Panc1 (cell line): ENCODE data around the gene OR7A10. TPM values are rescaled to one million over a fixed set of nuclear protein-coding genes. Genes with fewer than 3 reads are reported as not detected.

ENCODE experiments used
- ATAC-seq: fragments of 200-7000 bp; cut with Tn5 transposase; 2 replicates; pipeline ENCODE4 v1.9.1; 2020; ENCODE audit warnings: mild to moderate bottlenecking, moderate library complexity
- BruUV-seq: library from RNA; stranded (reverse); fragments of 400-500 nt; replicated peaks from 2 replicates; lab custom pipeline; 2021; lab: Mats Ljungman, UMichigan
- CTCF ChIA-PET: fragments of 300-600 bp; sonication (Branson Sonifier 250); formaldehyde crosslinking; loops from one replicate; lab custom pipeline; 2022; ENCODE audit warnings: antibody characterized with exemption; lab: Charles Lee
- POLR2A ChIA-PET: fragments of 300-600 bp; sonication (Branson Sonifier 250); formaldehyde crosslinking; loops from one replicate; lab custom pipeline; 2022; ENCODE audit warnings: antibody characterized with exemption; lab: Charles Lee
- DNase-seq: peaks from one replicate; pipeline ENCODE4 v3.0.0-alpha.2; 2010; ENCODE audit warnings: low read depth, low spot score
- H3K27ac ChIP-seq: 2 replicates; pipeline ENCODE4 v1.5.1; 2011; ENCODE audit warnings: mild to moderate bottlenecking, low read length, inconsistent platforms
- H3K27me3 ChIP-seq: fragments of 200-500 bp; sonication (Bioruptor generic); 2 replicates; pipeline ENCODE4 v1.6.0; 2014; ENCODE audit warnings: low read length, inconsistent platforms; ENCODE audit not compliant: control insufficient read depth, insufficient read depth
- H3K36me3 ChIP-seq: fragments of 200-500 bp; sonication (Bioruptor generic); 2 replicates; pipeline ENCODE4 v1.5.1; 2014; ENCODE audit warnings: inconsistent platforms, mild to moderate bottlenecking, low read length, moderate library complexity; ENCODE audit not compliant: control insufficient read depth, insufficient read depth
- H3K4me1 ChIP-seq: 2 replicates; pipeline ENCODE4 v1.5.1; 2011; ENCODE audit warnings: inconsistent platforms, mild to moderate bottlenecking, low read length, moderate library complexity; ENCODE audit not compliant: control insufficient read depth, insufficient read depth
- H3K4me3 ChIP-seq, 2 experiments: 2 replicates each; pipeline ENCODE4 v1.5.1; 2011 to 2012; ENCODE audit warnings: low read depth in 2 of 2, low read length in 2 of 2, mild to moderate bottlenecking in 2 of 2, inconsistent platforms in 1 of 2, moderate library complexity in 1 of 2
- H3K9me3 ChIP-seq: fragments of 200-500 bp; sonication (Bioruptor generic); 2 replicates; pipeline ENCODE4 v1.5.1; 2014; ENCODE audit warnings: low read depth, mild to moderate bottlenecking, inconsistent platforms, low read length, moderate library complexity; ENCODE audit not compliant: control insufficient read depth, insufficient read depth
- POLR2AphosphoS5 ChIP-seq: IDR thresholded peaks from 2 replicates; pipeline ENCODE4 v1.6.1; 2012; ENCODE audit warnings: mild to moderate bottlenecking, low read depth, low read length, moderate library complexity
- SIN3A ChIP-seq: IDR thresholded peaks from 2 replicates; pipeline ENCODE4 v1.6.1; 2012; ENCODE audit warnings: low read depth, mild to moderate bottlenecking, low read length, moderate library complexity, borderline replicate concordance; ENCODE audit not compliant: insufficient read depth
- TCF7L2 ChIP-seq: IDR thresholded peaks from 2 replicates; pipeline ENCODE4 v1.6.1; 2011; ENCODE audit warnings: mild to moderate bottlenecking, low read depth, low read length, inconsistent platforms
- in situ Hi-C: cut with HindIII; loops from 2 replicates; pipeline ENCODE4 v1.10.0; 2016; ENCODE audit warnings: low sequenced_read_pairs, low pct_unique_long_range_greater_than_20kb
- intact Hi-C: fragments of 100-400 bp; cut with micrococcal nuclease; formaldehyde crosslinking; loops from one replicate; pipeline ENCODE4 v1.10.0; 2022; ENCODE audit not compliant: unreplicated experiment
- total RNA-seq: library from RNA; stranded (reverse); gene quantifications from one replicate; pipeline ENCODE4 v1.2.1, GENCODE V29; 2021; ENCODE audit not compliant: unreplicated experiment
- TF ChIP-seq, protein P1 (sequence below): fragments of 450-650 bp; IDR thresholded peaks from 2 replicates; pipeline ENCODE4 v1.5.1; 2017; ENCODE audit warnings: mild to moderate bottlenecking
- TF ChIP-seq, protein P2 (sequence below), 2 experiments: IDR thresholded peaks; 2 replicates each; pipeline ENCODE4 v1.6.1; 2011 to 2012; ENCODE audit warnings: low read depth in 2 of 2, control low read depth in 1 of 2, low read length in 1 of 2, mild to moderate bottlenecking in 1 of 2, moderate library complexity in 1 of 2; ENCODE audit not compliant: insufficient read depth in 1 of 2

The OR7A10 gene
- total RNA-seq, 1 experiment from 2014 or later, result not detected

DNA sequence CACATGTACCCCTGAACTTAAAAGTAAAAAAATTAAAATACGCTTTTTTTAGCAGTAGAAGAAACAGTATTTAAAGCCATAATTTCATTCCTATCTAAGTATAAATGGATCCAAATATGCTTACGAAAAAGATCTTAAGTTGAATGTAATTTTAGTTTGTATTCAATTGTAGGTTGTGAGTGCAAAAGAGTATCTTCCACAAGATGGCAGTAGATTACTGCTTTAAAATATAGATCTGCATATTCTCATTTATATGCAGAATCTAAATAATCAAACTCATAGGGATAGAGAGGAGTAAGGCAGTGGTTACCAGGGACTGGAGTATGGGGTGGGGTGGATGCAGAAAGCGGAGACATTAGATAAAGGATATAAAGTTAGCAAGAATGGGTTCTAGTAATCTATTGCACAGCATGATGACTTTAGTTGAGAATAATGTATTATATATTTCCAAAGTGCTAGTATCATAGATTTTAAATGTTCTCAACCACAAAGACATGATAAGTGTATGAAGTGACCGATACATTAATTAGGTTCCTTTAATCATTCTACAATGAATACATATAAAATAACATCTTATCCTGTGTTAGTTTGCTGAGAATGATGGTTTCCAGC is 23.0 kb upstream of the OR7A10 start:
- intact Hi-C loops (no loop called here), in situ Hi-C loops (no loop called here)
- H3K9me3 ChIP-seq, result no peaks in the 10 kb centered on the region
- TF ChIP-seq, protein P1, sequence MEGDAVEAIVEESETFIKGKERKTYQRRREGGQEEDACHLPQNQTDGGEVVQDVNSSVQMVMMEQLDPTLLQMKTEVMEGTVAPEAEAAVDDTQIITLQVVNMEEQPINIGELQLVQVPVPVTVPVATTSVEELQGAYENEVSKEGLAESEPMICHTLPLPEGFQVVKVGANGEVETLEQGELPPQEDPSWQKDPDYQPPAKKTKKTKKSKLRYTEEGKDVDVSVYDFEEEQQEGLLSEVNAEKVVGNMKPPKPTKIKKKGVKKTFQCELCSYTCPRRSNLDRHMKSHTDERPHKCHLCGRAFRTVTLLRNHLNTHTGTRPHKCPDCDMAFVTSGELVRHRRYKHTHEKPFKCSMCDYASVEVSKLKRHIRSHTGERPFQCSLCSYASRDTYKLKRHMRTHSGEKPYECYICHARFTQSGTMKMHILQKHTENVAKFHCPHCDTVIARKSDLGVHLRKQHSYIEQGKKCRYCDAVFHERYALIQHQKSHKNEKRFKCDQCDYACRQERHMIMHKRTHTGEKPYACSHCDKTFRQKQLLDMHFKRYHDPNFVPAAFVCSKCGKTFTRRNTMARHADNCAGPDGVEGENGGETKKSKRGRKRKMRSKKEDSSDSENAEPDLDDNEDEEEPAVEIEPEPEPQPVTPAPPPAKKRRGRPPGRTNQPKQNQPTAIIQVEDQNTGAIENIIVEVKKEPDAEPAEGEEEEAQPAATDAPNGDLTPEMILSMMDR, result peak; percentile 58; the same call in 1 of the 2 replicates
- no peak for TF ChIP-seq TCF7L2
- H3K27me3 ChIP-seq, result no peaks in the 10 kb centered on the region; the same call in none of the 2 replicates
- ChIA-PET CTCF (no interaction called here), POLR2A (no interaction called here)
- no peaks in the 10 kb centered on the region for H3K4me1 ChIP-seq
- ATAC-seq (no peak), DNase-seq (no peak)
- no peaks in the 10 kb centered on the region for H3K36me3 ChIP-seq
- BruUV-seq, result no TSS peak
- H3K27ac ChIP-seq, result no peak overlapping the region
- H3K4me3 ChIP-seq, result no peak overlapping the region

DNA sequence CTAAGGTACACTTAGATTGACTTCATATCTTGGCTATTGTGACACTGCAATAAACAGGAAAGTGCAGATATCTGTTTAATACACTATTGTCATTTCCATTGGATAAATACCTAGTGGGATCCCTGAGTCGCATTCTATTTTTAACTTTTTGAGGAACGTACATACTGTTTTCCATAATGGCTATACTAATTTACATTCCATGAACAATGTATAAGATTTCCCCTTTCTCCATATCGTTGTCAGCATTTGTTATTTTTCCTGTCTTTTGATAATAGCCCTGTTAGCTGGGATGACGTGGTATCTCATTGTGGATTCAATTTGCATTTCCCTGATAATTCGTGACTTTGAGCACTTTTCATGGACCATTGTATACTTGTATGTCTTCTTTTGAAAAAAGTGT is 19.8 kb upstream of the OR7A10 start:
- no peaks in the 10 kb centered on the region for H3K9me3 ChIP-seq
- no peaks in the 10 kb centered on the region; the same call in 1 of the 2 replicates for H3K27me3 ChIP-seq
- H3K27ac ChIP-seq, result no peak overlapping the region
- ChIA-PET POLR2A (no interaction called here), CTCF (no interaction called here)
- intact Hi-C loops (no loop called here), in situ Hi-C loops (no loop called here)
- H3K4me3 ChIP-seq, result no peak overlapping the region
- TF ChIP-seq, protein P2, sequence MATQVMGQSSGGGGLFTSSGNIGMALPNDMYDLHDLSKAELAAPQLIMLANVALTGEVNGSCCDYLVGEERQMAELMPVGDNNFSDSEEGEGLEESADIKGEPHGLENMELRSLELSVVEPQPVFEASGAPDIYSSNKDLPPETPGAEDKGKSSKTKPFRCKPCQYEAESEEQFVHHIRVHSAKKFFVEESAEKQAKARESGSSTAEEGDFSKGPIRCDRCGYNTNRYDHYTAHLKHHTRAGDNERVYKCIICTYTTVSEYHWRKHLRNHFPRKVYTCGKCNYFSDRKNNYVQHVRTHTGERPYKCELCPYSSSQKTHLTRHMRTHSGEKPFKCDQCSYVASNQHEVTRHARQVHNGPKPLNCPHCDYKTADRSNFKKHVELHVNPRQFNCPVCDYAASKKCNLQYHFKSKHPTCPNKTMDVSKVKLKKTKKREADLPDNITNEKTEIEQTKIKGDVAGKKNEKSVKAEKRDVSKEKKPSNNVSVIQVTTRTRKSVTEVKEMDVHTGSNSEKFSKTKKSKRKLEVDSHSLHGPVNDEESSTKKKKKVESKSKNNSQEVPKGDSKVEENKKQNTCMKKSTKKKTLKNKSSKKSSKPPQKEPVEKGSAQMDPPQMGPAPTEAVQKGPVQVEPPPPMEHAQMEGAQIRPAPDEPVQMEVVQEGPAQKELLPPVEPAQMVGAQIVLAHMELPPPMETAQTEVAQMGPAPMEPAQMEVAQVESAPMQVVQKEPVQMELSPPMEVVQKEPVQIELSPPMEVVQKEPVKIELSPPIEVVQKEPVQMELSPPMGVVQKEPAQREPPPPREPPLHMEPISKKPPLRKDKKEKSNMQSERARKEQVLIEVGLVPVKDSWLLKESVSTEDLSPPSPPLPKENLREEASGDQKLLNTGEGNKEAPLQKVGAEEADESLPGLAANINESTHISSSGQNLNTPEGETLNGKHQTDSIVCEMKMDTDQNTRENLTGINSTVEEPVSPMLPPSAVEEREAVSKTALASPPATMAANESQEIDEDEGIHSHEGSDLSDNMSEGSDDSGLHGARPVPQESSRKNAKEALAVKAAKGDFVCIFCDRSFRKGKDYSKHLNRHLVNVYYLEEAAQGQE (IDR thresholded peaks at IDR 0.05; ENCODE audit: insufficient read depth in 1 of 2, low read depth in 2 of 2, low read length in 1 of 2), result no peak
- TF ChIP-seq, protein P1, result no peak
- TF ChIP-seq POLR2AphosphoS5 (no peak), SIN3A (no peak), TCF7L2 (no peak)
- no TSS peak for BruUV-seq
- no peaks in the 10 kb centered on the region for H3K4me1 ChIP-seq
- no peaks in the 10 kb centered on the region for H3K36me3 ChIP-seq
- DNase-seq (no peak), ATAC-seq (no peak)
